IMR-90 (cell line): ENCODE results near the gene AGPAT3. TPM values are rescaled to one million over a fixed set of nuclear protein-coding genes. Genes with fewer than 3 reads are reported as not detected.

Experiments used
- ATAC-seq: fragments of 200-7000 bp; cut with Tn5 transposase; 2 replicates; pipeline ENCODE4 v1.9.1; 2020; ENCODE audit warnings: low read depth, mild to moderate bottlenecking, moderate library complexity
- BruUV-seq: library from RNA; stranded (reverse); fragments of 400-500 nt; replicated peaks from 2 replicates; lab custom pipeline; 2021; lab: Mats Ljungman, UMichigan
- CTCF ChIA-PET: fragments of 300-600 bp; formaldehyde crosslinking; extraction: SDS; loops from one replicate; lab custom pipeline; 2021; ENCODE audit warnings: antibody characterized with exemption; lab: Yijun Ruan, JAX
- POLR2A ChIA-PET: fragments of 300-600 bp; sonication (Branson Sonifier 250); formaldehyde crosslinking; loops from one replicate; lab custom pipeline; 2022; ENCODE audit warnings: antibody characterized with exemption; ENCODE audit not compliant: unreplicated experiment; lab: Charles Lee
- DNase-seq: peaks from one replicate; pipeline ENCODE4 v3.0.0; 2013
- H2AFZ ChIP-seq: replicated peaks from 2 replicates; pipeline ENCODE3; 2013; ENCODE audit warnings: low read length, mild to moderate bottlenecking; ENCODE audit not compliant: poor library complexity
- H2AK5ac ChIP-seq: 2 replicates; pipeline ENCODE4 v1.6.1; 2013; ENCODE audit warnings: low read depth, low read length, inconsistent platforms
- H2AK9ac ChIP-seq: replicated peaks from 2 replicates; pipeline ENCODE3; 2013; ENCODE audit warnings: mild to moderate bottlenecking, low read depth, low read length, moderate library complexity; ENCODE audit not compliant: poor library complexity
- H2BK120ac ChIP-seq: 2 replicates; pipeline ENCODE4 v1.6.1; 2013; ENCODE audit warnings: low read depth, low read length, inconsistent platforms
- H2BK15ac ChIP-seq: 3 replicates; pipeline ENCODE4 v1.6.1; 2013; ENCODE audit warnings: low read depth, low read length, inconsistent platforms
- H2BK20ac ChIP-seq: 2 replicates; pipeline ENCODE4 v1.6.1; 2013; ENCODE audit warnings: low read depth, mild to moderate bottlenecking, inconsistent platforms, low read length, moderate library complexity
- H2BK5ac ChIP-seq: 2 replicates; pipeline ENCODE4 v1.6.1; 2013; ENCODE audit warnings: mild to moderate bottlenecking, low read depth, low read length, inconsistent platforms; ENCODE audit not compliant: poor library complexity, severe bottlenecking
- H3K14ac ChIP-seq: replicated peaks from 2 replicates; pipeline ENCODE4 v1.6.1; 2013; ENCODE audit warnings: low read depth, low read length, inconsistent platforms
- H3K18ac ChIP-seq: 2 replicates; pipeline ENCODE4 v1.6.1; 2013; ENCODE audit warnings: low read depth, low read length, control low read depth
- H3K23ac ChIP-seq: 2 replicates; pipeline ENCODE4 v1.6.1; 2013; ENCODE audit warnings: low read depth, low read length, inconsistent platforms
- H3K27ac ChIP-seq: 2 replicates; pipeline ENCODE4 v1.5.1; 2013; ENCODE audit warnings: mild to moderate bottlenecking, control low read depth, low read length; ENCODE audit not compliant: insufficient read depth
- H3K27me3 ChIP-seq: 2 replicates; pipeline ENCODE4 v1.6.1; 2013; ENCODE audit warnings: low read length; ENCODE audit not compliant: control insufficient read depth, insufficient read depth
- H3K36me3 ChIP-seq: 2 replicates; pipeline ENCODE4 v1.6.1; 2013; ENCODE audit warnings: low read length, mixed read lengths; ENCODE audit not compliant: control insufficient read depth, insufficient read depth
- H3K4ac ChIP-seq: 2 replicates; pipeline ENCODE4 v1.6.1; 2013; ENCODE audit warnings: low read depth, low read length, inconsistent platforms
- H3K4me1 ChIP-seq: 2 replicates; pipeline ENCODE4 v1.6.1; 2013; ENCODE audit warnings: low read length, mixed read lengths; ENCODE audit not compliant: control insufficient read depth, insufficient read depth
- H3K4me2 ChIP-seq: 2 replicates; pipeline ENCODE4 v1.6.1; 2013; ENCODE audit warnings: low read depth, mild to moderate bottlenecking, control low read depth, low read length, moderate library complexity
- H3K4me3 ChIP-seq: 2 replicates; pipeline ENCODE4 v1.5.1; 2013; ENCODE audit warnings: low read depth, mild to moderate bottlenecking, control low read depth, low read length, moderate library complexity; ENCODE audit not compliant: insufficient read depth
- H3K56ac ChIP-seq: 2 replicates; pipeline ENCODE4 v1.6.1; 2013; ENCODE audit warnings: low read length, inconsistent platforms; ENCODE audit not compliant: insufficient read depth; ENCODE audit errors: extremely low read depth
- H3K79me1 ChIP-seq, 2 experiments: 2 replicates each; pipeline ENCODE4 v1.6.1; 2013; ENCODE audit warnings: low read length in 2 of 2, inconsistent platforms in 1 of 2, low read depth in 1 of 2
- H3K9ac ChIP-seq: 2 replicates; pipeline ENCODE4 v1.6.1; 2013; ENCODE audit warnings: low read depth, low read length, control low read depth
- H3K9me1 ChIP-seq: 2 replicates; pipeline ENCODE4 v1.6.1; 2013; ENCODE audit warnings: low read length, inconsistent platforms; ENCODE audit not compliant: insufficient read depth
- H3K9me3 ChIP-seq: 2 replicates; pipeline ENCODE4 v1.6.1; 2013; ENCODE audit warnings: low read length; ENCODE audit not compliant: control insufficient read depth, insufficient read depth
- H4K20me1 ChIP-seq: 2 replicates; pipeline ENCODE4 v1.6.1; 2013; ENCODE audit warnings: low read length, inconsistent platforms; ENCODE audit not compliant: insufficient read depth
- H4K5ac ChIP-seq: 2 replicates; pipeline ENCODE4 v1.6.1; 2013; ENCODE audit warnings: mild to moderate bottlenecking, low read depth, low read length, control low read depth
- H4K8ac ChIP-seq, 2 experiments: 2 replicates each; pipeline ENCODE4 v1.6.1; 2013; ENCODE audit warnings: low read depth in 2 of 2, low read length in 2 of 2, control low read depth in 1 of 2, inconsistent platforms in 1 of 2
- H4K91ac ChIP-seq: 2 replicates; pipeline ENCODE4 v1.6.1; 2013; ENCODE audit warnings: low read depth, low read length, inconsistent platforms; ENCODE audit not compliant: insufficient read depth
- BHLHE40 ChIP-seq: fragments of 150-350 bp; IDR thresholded peaks from 2 replicates; pipeline ENCODE4 v1.6.1; 2016; ENCODE audit warnings: mild to moderate bottlenecking, low read depth, low read length
- CEBPB ChIP-seq: IDR thresholded peaks from 2 replicates; pipeline ENCODE4 v1.6.1; 2012; ENCODE audit warnings: low read depth, low read length, improper control_type of control experiment
- CHD1 ChIP-seq: IDR thresholded peaks from 2 replicates; pipeline ENCODE4 v1.6.1; 2012; ENCODE audit warnings: low read depth, low read length, improper control_type of control experiment
- CTCF ChIP-seq: conservative IDR thresholded peaks from 2 replicates; pipeline ENCODE4 v1.5.1; 2012; ENCODE audit warnings: mild to moderate bottlenecking, low read depth, low read length, improper control_type of control experiment
- ELK1 ChIP-seq: fragments of 150-350 bp; IDR thresholded peaks from 2 replicates; pipeline ENCODE4 v1.6.1; 2016; ENCODE audit warnings: low read depth, mild to moderate bottlenecking, low read length, moderate library complexity, borderline replicate concordance
- MAZ ChIP-seq: IDR thresholded peaks from 2 replicates; pipeline ENCODE4 v1.6.1; 2012; ENCODE audit warnings: low read depth, mild to moderate bottlenecking, low read length, improper control_type of control experiment, moderate library complexity, borderline replicate concordance
- MXI1 ChIP-seq: IDR thresholded peaks from 2 replicates; pipeline ENCODE4 v1.6.1; 2012; ENCODE audit warnings: low read depth, mild to moderate bottlenecking, low read length, moderate library complexity, borderline replicate concordance
- POLR2A ChIP-seq: IDR thresholded peaks from 2 replicates; pipeline ENCODE4 v1.6.1; 2012; ENCODE audit warnings: mild to moderate bottlenecking, low read depth, low read length
- RAD21 ChIP-seq: IDR thresholded peaks from 2 replicates; pipeline ENCODE4 v1.6.1; 2012; ENCODE audit warnings: low read length, improper control_type of control experiment
- RCOR1 ChIP-seq: IDR thresholded peaks from 2 replicates; pipeline ENCODE4 v1.6.1; 2012; ENCODE audit warnings: mild to moderate bottlenecking, low read length, improper control_type of control experiment; ENCODE audit not compliant: insufficient replicate concordance
- RFX5 ChIP-seq: IDR thresholded peaks from 2 replicates; pipeline ENCODE4 v1.8.0; 2012; ENCODE audit warnings: low read depth, mild to moderate bottlenecking, low read length, moderate library complexity
- SMC3 ChIP-seq: fragments of 150-350 bp; IDR thresholded peaks from 2 replicates; pipeline ENCODE4 v1.6.1; 2016; ENCODE audit warnings: low read depth, mild to moderate bottlenecking, antibody characterized with exemption, low read length, moderate library complexity
- USF2 ChIP-seq: fragments of 150-350 bp; IDR thresholded peaks from 2 replicates; pipeline ENCODE4 v1.6.1; 2017; ENCODE audit warnings: mild to moderate bottlenecking, antibody characterized with exemption, low read length, low read depth
- WGBS, 2 experiments: methylation state at CpG; one replicate each; pipeline versions ENCODE4 v1.1.5 to v1.1.7; 2013; ENCODE audit warnings: missing lambda C conversion rate in 2 of 2; ENCODE audit not compliant: insufficient read length in 1 of 2; ENCODE audit errors: extremely low coverage in 2 of 2; 5-methylcytosine and 5-hydroxymethylcytosine counted together
- dilution Hi-C: fragments of 300-500 bp; cut with HindIII; formaldehyde crosslinking; loops from one replicate; pipeline ENCODE4 v1.14.3; 2018; ENCODE audit warnings: low sequenced_read_pairs; ENCODE audit not compliant: unreplicated experiment
- in situ Hi-C: fragments of 300-500 bp; cut with MboI; formaldehyde crosslinking; loops from 3 replicates; pipeline ENCODE4 v1.14.3; 2019; ENCODE audit warnings: low sequenced_read_pairs, inconsistent platforms, mixed read lengths
- intact Hi-C: fragments of 100-400 bp; cut with micrococcal nuclease; formaldehyde crosslinking; loops from 2 replicates; pipeline ENCODE4 v1.10.0; 2022
- polyA plus RNA-seq, 3 experiments: library from polyadenylated mRNA; depleted of rRNA; stranded (reverse); fragments of >200 nt; gene quantifications; 2 replicates each; pipeline ENCODE4 v1.2.3, GENCODE V29; 2012; ENCODE audit warnings: low replicate concordance in 1 of 3
- total RNA-seq: library from RNA; depleted of rRNA; stranded (reverse); fragments of >200 nt; gene quantifications from 2 replicates; pipeline ENCODE4 v1.2.3, GENCODE V29; 2012

The AGPAT3 gene
- total and polyA plus RNA-seq, 2 of the 4 experiments (the other 2 are of a cell fraction) = 27.1 to 38.7 TPM

- TF ChIP-seq USF2 = no peak
Measured at GRCh38 chr21:43976661-43977060, 111.6 kb downstream of the AGPAT3 start (continued).

- Histone ChIP-seq H3K36me3 (peaks cover 20% of the 10 kb centered on the region), H3K18ac (no peak overlapping the region), H2BK15ac (no peak overlapping the region), H3K23ac (no peak overlapping the region), H3K9ac (no peak overlapping the region), H2BK120ac (no peak overlapping the region), H3K79me1 (peaks cover 0 to 8% of the 10 kb centered on the region in 2 experiments; a peak in 2 of 4 replicates), H3K9me3 (no peaks in the 10 kb centered on the region), H4K5ac (no peak overlapping the region), H3K9me1 (peaks cover 5% of the 10 kb centered on the region), H4K91ac (no peak overlapping the region), H2BK20ac (no peak overlapping the region), H3K4me2 (no peak overlapping the region), H3K4me1 (peaks cover 2% of the 10 kb centered on the region; the same call in 1 of the 2 replicates), H3K4ac (no peak overlapping the region), H2AFZ (no peak overlapping the region), H3K27me3 (no peaks in the 10 kb centered on the region), H3K27ac (no peak overlapping the region), H3K4me3 (no peak overlapping the region), H4K20me1 (peaks cover 9% of the 10 kb centered on the region), H3K56ac (no peak overlapping the region), H2AK5ac (no peak overlapping the region), H2AK9ac (no peak overlapping the region), H3K14ac (no peak overlapping the region), H4K8ac (no peak overlapping the region), H2BK5ac (no peak overlapping the region)
- ATAC-seq = no peak
- no peak for DNase-seq
- no CpG with 5 or more reads among the region's 10 CpGs for WGBS, 2 experiments
- in situ Hi-C loops = no loop called here
- BruUV-seq = no TSS peak
- CTCF ChIA-PET = no interaction called here
- intact Hi-C loops = no loop called here
- POLR2A ChIA-PET = no interaction called here
- dilution Hi-C loops = no loop called here
- no peak for TF ChIP-seq RCOR1
- TF ChIP-seq SMC3 = no peak
- TF ChIP-seq POLR2A = no peak
- TF ChIP-seq RAD21 = no peak
- TF ChIP-seq MXI1 = no peak
- no peak for TF ChIP-seq USF2
- no peak for TF ChIP-seq CTCF
- no peak for TF ChIP-seq CHD1
- TF ChIP-seq CEBPB = no peak
- TF ChIP-seq BHLHE40 = no peak
- no peak for TF ChIP-seq ELK1
- no peak for TF ChIP-seq MAZ
- TF ChIP-seq RFX5 = no peak
Measured at GRCh38 chr21:43978060-43978459, 113.0 kb downstream of the AGPAT3 start.
